ENCODE data around the gene SLCO3A1.
"Not testable (repeated sequence)": the region's sequence is repeated elsewhere in the genome, so short reads cannot be mapped to it uniquely, and the experiment has no call there.

GRCh38 chr15:92059971-92060311 is 206.4 kb downstream of the SLCO3A1 start:
- not testable (repeated sequence) for TF ChIP-seq POLR2A, CTCF (IDR thresholded peaks at IDR 0.05)
